HG03135 (cell line): ENCODE measurements around the gene SPECC1L.
A peak's percentile ranks its signal among the peaks of the same experiment; 100 is the strongest.
"Not testable (repeated sequence)": the region's sequence is repeated elsewhere in the genome, so short reads cannot be mapped to it uniquely, and the experiment has no call there.

Experiments used
- ATAC-seq: cut with Tn5 transposase; IDR thresholded peaks from one replicate; pipeline ENCODE4 v1.9.1; 2021; ENCODE audit warnings: mild to moderate bottlenecking, moderate library complexity; ENCODE audit not compliant: unreplicated experiment

SPECC1L gene

GRCh38 chr22:24270556-24271385 is at the start of gene SPECC1L:
Gene SPECC1L, plus strand, starts transcription at chr22:24270831. Its CDS starts 31,401 bp downstream, at chr22:24302232.
- peak; percentile 75 for ATAC-seq

GRCh38 chr22:24224468-24224867 is 46.2 kb upstream of the SPECC1L start:
- no peak for ATAC-seq

GRCh38 chr22:24225044-24225601 is 45.5 kb upstream of the SPECC1L start:
- no peak for ATAC-seq

- ATAC-seq, result no peak
Measured at GRCh38 chr22:24225951-24226350, 44.7 kb upstream of the SPECC1L start.

- ATAC-seq, result no peak
Measured at GRCh38 chr22:24230911-24231656, 39.5 kb upstream of the SPECC1L start.

GRCh38 chr22:24231706-24232105 is 38.9 kb upstream of the SPECC1L start:
- ATAC-seq, result no peak

- ATAC-seq, result no peak
Measured at GRCh38 chr22:24232124-24232523, 38.5 kb upstream of the SPECC1L start.

GRCh38 chr22:24232725-24233124 is 37.9 kb upstream of the SPECC1L start:
- ATAC-seq, result no peak

- no peak for ATAC-seq
Measured at GRCh38 chr22:24233235-24233634, 37.4 kb upstream of the SPECC1L start.

- ATAC-seq, result no peak
Measured at GRCh38 chr22:24233816-24234215, 36.8 kb upstream of the SPECC1L start.

- ATAC-seq, result no peak
Measured at GRCh38 chr22:24235315-24235714, 35.3 kb upstream of the SPECC1L start.

- ATAC-seq, result no peak
Measured at GRCh38 chr22:24236656-24237055, 34.0 kb upstream of the SPECC1L start.

GRCh38 chr22:24238101-24238694 is 32.4 kb upstream of the SPECC1L start:
- not testable (repeated sequence) for ATAC-seq

- ATAC-seq, result no peak
Measured at GRCh38 chr22:24240381-24240780, 30.2 kb upstream of the SPECC1L start.

- ATAC-seq, result not testable (repeated sequence)
Measured at GRCh38 chr22:24240985-24241692, 29.5 kb upstream of the SPECC1L start.

GRCh38 chr22:24243417-24243816 is 27.2 kb upstream of the SPECC1L start:
- ATAC-seq, result not testable (repeated sequence)

GRCh38 chr22:24244144-24244787 is 26.4 kb upstream of the SPECC1L start:
- no peak for ATAC-seq

- ATAC-seq, result not testable (repeated sequence)
Measured at GRCh38 chr22:24245030-24245431, 25.6 kb upstream of the SPECC1L start, which contains the start of gene GGT5. Gene GGT5, minus strand, starts transcription at chr22:24245082. Its CDS starts 357 bp downstream, at chr22:24244725.

GRCh38 chr22:24245584-24246561 is 24.8 kb upstream of the SPECC1L start:
- ATAC-seq, result not testable (repeated sequence)
